HG03135 (cell line): ENCODE measurements around the gene BCAN.
A peak's percentile ranks its signal among the peaks of the same experiment; 100 is the strongest.

ENCODE experiments used
- ATAC-seq: cut with Tn5 transposase; IDR thresholded peaks from one replicate; pipeline ENCODE4 v1.9.1; 2021; ENCODE audit warnings: mild to moderate bottlenecking, moderate library complexity; ENCODE audit not compliant: unreplicated experiment

BCAN gene

DNA sequence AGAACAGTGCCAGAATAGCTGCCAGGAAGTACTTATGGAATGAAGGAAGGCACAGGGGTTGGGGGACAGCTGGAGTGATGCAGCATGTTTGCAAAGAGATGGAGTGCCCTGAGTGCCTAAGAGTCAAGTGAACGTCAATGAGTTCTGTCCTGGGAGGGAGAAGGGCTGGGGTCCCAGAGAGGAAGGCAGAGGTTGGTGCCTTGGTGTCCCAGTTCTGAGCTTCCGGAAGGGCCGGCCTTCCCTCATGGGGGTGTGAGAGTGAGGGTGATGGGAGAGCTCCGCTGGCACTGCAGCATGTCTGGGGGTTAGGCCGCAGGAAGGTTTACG, 17.7 kb downstream of the BCAN start:
- ATAC-seq: no peak

DNA sequence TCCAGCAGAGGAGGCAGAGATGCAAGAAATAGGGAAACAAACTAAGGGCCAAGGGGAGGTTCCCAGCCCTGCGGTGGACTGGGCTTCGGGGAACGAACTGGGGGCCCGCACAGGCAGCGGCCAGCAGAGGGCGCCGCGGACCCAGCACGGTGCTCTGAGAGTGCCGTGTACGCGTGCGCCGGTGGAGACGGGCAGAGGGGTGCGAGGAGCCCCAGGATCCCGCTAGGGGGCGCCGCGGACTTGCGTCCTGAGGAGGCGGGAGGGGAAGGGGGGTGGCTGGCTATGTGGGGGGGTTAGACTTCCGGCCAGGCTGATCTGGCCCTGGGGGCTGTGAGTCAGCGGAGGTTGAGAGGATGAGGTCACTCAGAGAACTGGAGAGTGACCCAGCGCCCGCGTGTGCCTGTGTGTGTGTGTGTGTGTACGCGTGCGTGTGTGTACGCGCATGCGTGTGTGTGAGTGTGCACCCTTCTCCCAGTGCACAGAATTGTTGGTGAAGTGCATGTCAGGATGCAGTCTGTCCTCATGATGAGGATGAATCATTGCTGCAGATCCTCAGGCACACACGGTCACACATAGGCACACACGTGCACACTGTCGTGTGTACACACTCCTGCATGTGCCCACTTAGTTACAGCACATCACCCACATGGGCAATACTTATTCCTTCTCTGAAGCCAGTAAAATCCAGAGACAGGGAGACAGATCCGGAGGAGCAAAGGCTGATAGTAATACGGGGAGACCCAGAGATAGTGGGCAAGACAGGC, 18.3 kb downstream of the BCAN start:
- peak; percentile 61 for ATAC-seq

DNA sequence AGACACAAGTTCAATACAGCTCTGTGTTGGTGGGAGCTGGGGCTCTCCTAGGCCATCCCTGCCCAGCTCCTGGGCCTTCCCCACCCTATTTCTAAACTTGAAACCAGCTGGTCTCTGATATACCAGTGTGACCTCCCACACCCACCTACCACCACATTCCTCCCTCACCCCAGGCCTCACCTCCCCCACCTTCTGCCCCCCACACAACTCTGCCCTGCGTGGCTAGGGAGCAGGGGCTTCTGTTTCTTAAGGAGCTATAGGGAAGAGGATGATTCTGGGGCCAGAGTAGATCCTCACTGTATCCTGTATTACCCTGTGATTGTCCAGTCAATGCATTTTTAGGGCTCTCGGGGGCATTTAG, 18.8 kb downstream of the BCAN start:
- no peak for ATAC-seq

DNA sequence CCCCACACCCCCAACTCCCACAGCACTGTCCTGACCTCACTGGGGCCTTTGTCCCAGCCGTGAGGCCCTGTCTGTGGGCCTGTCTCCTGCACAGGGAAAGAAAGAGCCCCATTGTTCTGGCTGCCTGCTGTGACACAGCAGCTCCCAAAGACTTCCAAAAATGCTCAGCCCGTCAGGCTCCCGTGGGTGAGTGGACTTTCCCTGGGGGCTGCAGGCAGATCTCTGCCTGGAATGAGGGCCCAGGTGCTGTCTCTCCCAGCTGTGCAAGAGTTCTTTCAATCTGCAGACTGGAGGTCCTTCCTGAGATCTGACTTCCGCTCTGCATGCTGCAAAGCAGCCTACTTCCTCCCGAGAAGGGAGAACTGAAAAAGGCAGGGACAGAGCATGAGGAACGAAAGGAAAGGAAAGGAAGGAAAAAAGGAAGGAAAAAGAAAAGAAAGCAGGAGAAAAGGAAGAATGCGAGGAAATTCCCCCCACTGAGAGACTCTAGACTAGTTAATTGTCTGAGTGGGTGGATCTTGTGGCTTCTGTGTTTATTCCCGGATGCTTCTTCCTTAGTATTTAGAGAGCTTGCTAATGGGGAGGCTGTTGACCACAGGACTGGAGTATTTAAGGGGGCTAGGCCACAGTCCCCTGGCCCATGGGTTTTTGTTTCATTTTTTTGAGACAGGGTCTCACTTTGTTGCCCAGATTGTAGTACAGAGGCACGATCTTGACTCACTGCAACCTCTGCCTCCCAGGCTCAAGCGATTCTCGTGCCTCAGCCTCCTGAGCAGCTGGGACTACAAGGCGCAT, 20.3 kb downstream of the BCAN start:
- no peak for ATAC-seq

DNA sequence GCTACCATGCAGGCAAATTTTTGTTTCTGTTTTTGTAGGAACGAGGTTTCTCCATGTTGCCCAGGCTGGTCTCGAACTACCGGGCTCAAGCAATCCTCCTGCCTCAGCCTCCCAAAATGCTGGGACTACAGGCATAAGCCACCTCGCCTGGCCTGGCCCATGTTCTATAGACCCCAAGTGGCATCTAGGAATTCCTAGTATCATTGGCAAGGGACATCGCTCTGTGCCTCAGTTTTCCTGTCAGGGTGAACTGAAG, 20.8 kb downstream of the BCAN start:
- ATAC-seq: no peak

DNA sequence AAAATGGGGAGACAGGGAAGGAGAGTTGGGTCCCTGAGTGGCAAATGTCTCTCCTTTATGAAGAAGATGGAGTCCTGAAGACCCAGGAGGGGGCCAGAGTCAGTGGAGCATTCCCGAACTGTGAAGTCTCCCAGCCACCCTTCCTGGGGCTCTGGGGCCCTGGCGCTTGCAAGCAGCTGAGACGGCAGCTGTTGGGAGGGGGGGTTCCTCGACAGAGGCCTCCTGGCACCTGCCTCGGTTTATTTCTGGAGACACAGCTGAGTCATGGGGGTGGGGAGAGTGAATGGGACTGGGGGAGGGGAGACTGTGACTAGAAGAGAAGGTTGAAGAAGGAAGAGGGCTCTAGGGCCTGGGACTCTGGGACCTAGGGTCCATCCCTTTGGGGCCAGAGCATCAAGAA, 21.3 kb downstream of the BCAN start:
- ATAC-seq: no peak

DNA sequence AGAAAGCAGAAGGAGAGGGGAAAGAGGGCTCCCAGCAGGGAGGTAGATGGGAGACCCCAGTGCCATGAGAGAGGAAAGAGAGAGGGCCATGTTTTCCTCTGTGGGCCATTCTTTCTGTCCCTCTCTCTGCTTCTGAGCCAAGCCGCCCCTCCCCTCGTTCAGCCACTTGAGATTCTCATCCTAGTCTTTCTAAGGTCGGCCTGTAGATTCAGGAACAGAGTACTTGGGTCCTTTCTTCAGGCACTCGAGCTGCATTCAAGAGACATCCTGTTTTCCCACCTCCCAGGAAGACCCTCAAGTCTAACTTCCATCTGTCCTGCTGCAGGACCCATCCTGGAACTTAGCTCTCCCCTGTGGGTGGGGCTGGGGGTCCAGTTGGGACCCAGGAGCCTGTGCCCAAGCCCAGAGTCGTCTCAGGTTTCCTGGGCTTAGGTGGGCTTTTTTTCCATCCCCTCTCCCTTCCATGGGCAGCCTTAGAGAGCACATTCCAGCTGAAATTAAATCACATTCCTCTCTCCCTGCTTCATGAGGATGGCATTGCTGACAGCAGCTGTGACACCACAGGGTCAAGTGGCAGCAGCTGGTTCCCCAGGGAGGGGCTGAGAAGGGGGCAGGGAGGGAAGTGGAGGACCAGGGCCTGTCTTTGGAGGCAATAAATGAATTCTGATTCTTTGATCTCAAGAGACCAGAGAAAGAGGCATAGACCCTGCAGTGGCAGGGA, 22.3 kb downstream of the BCAN start:
- ATAC-seq: no peak

DNA sequence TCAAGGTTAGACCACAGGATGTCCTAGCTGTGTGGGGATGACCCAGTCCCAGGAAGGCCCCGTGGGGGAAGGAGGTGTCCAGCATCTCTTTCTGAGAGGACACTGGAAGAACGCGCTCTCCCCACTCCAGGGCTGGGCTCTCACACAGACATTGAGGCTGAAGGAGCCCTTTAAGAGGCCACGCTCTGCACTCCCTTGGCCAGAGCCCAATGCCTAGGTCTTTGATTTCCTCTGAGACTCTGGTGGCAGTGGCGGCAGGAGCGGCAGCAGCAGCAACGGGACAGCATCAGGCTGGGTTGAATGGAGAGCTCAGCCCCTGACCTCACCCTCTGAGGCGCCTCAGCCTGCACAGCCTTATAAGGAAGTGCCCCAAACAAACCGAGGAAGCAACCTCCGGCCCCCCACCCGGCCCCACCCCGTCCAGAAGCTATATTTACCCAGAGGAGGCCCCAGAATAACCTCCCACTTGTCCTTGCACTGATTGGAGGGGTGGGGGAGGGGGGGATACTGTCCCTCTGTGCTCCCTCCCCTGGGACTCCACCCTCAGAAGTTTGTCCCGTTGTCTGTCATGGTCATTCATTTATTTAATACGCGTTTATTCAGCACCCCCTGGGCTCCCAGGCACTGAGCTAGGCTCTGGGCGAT, 23.0 kb downstream of the BCAN start:
- no peak for ATAC-seq

DNA sequence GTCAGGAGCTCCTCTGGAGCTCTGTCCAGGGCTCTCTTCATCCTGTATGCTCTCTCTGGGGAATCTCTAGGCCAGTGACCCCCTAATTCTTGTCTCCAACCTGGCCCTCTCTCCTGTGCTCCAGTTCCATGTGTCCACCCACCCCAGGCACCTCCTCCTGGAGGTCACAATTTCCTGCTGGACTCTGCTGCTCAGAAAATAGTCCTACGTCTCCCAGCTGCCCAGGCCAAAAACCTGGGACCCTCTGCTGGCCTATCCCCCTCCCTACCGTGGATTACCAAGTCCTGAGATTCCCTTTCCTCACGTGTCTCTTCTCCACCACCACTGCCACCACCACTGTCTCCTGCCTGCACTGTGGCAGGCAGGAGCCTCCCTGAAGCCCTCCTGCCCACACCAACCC, 23.6 kb downstream of the BCAN start:
- no peak for ATAC-seq

DNA sequence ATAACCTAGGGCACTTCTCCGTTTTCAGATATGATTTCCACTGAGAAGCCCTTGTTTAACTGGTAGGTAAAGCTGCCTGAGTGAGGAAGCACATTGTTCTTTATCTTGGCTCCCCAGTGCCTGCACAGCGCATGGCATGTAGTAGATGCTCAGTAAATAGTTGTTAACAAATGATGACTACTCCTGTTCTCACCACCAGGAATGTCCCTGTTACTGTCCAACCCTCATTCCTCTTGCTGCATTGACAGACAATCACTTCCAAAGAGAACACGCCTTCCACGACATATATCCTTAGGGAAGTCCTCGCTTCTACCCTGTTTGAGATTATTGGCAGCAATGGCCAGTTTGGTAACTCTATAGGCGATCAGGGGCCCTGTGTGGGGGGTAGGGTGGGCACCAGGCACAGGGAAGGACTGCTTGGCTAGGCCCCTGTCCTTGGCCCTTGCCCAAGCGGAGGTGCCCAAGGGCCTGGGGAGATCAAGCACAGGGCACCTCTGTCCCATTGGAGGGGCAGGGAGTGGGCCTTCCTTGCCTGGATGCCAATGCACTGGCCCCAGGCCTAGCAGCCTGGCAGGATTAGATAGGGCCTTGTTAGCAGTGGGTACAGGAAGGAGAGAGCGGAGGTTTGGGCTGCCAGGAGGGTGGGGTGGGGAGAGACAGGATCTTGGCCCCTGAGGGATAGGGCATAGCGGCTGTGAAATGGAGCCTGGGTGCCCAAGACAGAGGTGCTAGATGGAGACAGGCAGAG, 25.1 kb downstream of the BCAN start:
- no peak for ATAC-seq

DNA sequence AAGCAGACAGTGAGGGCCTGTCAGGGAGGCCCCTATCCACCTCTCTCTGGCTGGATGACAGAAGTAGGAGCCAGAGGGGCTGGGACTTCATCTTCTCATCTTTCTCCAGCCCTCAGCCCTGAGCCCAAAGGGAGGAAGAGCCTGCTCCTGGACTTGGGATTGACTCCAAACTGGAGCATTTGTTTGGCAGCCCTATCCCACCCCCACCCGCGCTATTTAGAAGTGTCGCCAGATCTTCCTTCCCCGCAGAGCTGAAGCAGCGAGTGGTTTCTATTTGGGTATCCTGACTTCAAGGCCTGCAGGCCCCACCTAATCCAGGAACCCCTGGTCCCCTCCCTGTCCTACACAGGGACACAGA, 25.7 kb downstream of the BCAN start:
- ATAC-seq: no peak

DNA sequence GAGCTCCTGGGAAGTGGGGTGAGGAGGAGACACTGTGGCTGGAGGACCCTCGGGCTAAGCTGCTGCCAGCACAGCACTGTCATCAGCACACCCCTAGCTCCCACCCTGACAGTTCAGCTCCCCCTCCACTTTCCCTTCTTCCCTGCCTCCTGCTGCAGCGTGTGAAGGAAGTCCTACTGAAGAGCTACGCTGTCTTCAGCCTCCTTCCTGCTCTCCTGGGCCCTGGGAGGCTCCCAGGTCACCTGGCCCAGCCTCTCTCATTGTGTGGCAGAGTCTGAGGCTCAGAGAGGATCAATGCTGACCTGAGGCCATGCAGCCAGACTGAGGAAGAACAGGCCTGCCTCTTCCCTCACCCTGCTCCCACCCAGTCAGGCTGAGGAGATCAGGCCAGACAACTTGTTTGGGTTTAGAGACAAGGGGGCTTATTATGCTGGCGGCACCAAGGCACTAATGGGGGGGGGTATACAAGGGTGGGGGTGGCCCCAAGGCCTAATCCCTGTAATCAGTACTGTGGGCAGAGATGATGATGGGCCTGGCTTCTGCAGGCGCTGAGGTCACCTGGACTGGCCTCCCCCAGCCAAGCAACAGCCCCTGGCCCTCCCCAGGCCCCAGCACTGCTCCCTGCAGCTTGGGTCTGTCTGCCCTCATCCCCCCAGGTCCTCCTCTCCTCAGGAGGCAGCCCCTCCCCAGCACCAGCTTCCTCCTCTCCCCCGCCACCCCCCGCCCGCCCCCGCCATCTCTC, 26.2 kb downstream of the BCAN start:
- no peak for ATAC-seq

DNA sequence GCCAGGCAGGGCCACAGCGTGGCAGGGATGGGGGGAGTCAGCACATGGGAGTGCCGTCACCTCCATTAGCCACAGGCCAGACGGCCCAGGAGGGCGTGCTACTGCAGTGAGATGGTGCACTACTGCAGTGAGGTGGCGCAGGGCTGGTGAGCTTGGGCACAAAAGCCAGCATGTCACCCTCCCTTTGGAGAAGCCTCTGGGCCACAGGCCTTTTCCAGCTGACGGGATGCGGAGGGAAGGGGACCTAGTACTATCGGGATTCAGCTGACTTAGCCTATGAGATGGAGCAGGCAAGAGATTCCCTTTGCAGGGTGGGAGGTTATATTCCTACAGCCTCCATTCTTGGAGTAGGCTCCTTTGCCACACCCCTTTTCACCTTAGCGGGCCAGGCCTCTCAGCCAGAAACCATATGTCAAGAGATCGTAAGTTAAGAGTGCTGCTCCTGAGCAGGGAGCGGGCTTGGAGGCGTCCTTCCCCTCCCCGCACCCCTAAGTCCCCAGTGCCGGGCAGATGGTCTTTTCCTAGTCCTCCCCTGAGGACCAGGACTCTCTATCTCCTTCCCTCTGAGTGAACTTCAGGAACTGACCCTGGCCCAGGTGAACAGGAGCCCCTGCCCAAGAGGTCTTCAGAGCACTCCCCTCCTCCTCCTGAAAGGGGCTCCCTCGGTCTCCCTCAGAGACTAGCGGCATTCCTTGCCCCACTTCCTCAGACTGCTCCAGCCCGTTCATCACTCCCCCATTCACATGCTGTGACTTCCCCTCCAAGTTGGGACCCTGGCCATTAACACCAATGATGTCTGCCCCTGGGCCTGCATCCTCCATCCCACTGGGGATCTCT, 27.1 kb downstream of the BCAN start:
- no peak for ATAC-seq

DNA sequence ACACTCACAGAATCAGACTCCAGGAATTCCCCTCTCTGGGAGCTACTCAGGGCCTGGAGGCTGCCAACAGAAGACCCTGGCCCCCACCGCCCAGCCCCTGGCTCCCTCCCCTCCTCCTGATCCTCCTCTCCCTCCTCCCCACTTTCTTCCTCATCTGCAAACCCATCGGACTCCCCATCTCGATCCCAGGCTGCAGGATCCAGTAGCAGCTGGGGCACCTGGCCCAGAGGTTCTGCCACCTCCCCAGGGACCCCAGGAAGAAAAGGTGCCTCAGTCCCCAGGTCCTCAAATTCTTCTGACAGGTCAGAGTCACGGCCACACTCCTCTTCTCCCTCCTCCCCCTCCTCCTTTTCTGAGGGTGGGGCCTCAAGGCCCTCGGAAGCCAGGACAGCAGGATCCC, 27.9 kb downstream of the BCAN start:
- ATAC-seq: no peak

DNA sequence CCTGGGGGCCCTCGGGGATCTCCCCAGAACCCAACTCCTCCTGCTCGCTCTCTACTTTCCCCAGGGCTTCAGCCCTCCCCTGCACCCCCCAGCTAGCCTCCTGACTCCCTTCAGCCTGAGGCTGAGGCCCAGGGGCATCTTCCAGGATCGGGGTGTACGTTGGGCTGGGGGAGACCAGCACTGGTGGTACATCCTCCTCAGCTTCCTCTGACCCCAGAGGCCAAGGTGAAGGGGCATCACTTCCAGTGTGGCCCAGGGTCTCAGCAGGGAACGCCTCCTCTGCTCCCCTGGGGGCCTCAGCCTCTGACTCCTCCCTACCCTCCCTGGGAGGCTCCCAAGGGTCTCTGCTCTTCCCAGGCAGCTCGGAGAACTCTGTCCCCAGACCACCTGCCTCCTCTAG, 28.4 kb downstream of the BCAN start:
- ATAC-seq: no peak

DNA sequence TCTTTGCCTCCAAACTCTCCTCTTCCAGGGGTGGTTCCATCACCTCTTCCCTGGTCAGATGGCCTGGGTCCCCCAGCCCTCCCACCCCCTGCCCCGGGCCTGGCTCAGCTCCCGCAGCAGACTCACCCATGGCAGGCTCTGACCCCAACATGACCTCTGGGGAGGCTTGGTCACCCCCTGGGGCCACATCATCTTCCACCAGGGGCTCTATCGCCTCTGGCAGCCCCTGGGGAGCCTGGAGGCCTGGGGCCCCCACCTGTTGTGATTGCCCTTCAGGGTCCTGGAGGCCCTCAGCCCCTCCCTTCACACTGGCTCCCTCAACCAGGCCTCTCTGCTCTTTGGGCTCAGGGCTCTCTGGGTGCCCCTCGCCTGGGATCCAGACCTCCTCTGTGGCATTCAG, 28.9 kb downstream of the BCAN start:
- ATAC-seq: no peak

DNA sequence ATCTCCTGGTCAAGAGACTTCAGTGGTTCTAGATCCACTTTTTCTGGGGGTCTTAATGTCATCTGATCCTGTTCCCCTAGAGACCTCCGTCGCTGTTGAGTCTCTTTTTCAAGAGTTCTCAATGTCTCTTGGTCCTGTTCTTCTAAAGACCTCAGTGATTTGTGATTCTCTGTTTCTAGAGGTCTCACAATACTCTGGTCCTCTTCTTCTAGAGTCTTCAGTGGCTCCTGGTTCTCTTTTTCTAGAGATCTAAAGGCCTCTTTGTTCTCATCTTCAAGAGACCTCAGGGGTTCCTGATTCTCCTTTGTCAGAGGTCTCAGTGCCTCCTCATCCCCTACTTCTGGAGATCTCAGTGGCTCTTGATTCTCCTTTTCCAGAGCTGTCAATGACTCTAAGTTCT, 29.9 kb downstream of the BCAN start:
- ATAC-seq: no peak

DNA sequence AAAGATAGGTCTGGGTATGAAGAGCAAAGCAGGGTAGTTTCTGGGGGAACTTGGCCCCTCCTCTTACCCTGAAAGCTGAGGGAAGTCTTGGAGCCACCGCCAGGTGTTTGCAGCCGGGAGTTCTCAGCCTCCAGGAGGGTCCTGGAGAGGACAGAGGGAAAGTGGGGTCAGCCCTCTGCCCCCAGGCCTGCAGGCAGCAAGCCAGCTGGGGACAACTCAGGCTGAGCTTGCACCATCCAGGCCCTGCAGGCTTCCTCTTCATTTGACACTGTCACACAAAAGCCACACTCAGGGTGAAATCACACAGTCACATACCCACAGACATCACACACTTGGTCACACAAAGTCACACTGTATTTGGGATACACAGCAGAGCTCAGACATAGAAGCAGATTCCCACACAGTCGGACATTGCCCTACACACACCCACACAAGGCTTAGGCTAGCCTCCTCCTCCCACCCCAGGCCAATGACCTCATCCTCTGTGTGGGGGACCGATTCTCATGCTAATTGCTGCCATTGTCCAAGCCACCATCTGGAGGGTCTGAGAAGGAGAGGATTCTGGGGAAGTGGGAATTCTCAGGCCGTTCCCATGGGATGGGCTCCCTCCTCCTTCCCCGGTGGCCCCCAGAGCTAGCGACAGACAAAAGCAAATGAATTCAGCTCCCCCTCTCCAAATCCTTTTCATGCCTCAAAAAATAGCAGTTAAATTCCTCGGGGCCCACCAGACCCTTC, 31.6 kb downstream of the BCAN start:
- ATAC-seq: no peak
